K562 (cell line): Measurements from ENCODE around the gene UBE2M. TPM values are rescaled to one million over a fixed set of nuclear protein-coding genes. Genes with fewer than 3 reads are reported as not detected.

Experiments
- ARID2 ChIP-seq: fragments of 450-650 bp; IDR thresholded peaks from 2 replicates; pipeline ENCODE4 v1.6.1; 2017; ENCODE audit warnings: antibody characterized with exemption, mild to moderate bottlenecking
- BHLHE40 ChIP-seq: IDR thresholded peaks from 2 replicates; pipeline ENCODE4 v1.6.1; 2011; ENCODE audit warnings: low read length, improper control_type of control experiment
- CHD4 ChIP-seq: fragments of 200-600 bp; sonication (generic); IDR thresholded peaks from 3 replicates; pipeline ENCODE4 v1.6.1; 2012; ENCODE audit warnings: low read depth, mild to moderate bottlenecking, mixed read lengths, low read length, inconsistent platforms; ENCODE audit not compliant: insufficient read depth, insufficient replicate concordance, poor library complexity, severe bottlenecking
- FOXM1 ChIP-seq, 2 experiments: fragments of 450-650 bp in 1 of 2; sonication (generic) in 1 of 2; formaldehyde crosslinking in 1 of 2; IDR thresholded peaks; 2 replicates each; pipeline versions ENCODE4 v1.6.1 to v1.9.0; 2017 to 2022; ENCODE audit warnings: low read depth in 2 of 2, mild to moderate bottlenecking in 2 of 2, missing genetic modification reagents in 1 of 2, moderate library complexity in 1 of 2
- HLTF ChIP-seq: fragments of 450-650 bp; IDR thresholded peaks from 2 replicates; pipeline ENCODE4 v1.6.1; 2016
- ID3 ChIP-seq, 2 experiments: fragments of 250-450 bp in 1 of 2; fragments of 450-650 bp in 1 of 2; sonication (Bioruptor Pico) in 1 of 2; IDR thresholded peaks; 2 replicates each; pipeline versions ENCODE4 v1.6.1 to v1.8.0; 2016 to 2021; ENCODE audit warnings: mild to moderate bottlenecking in 2 of 2, moderate library complexity in 2 of 2, missing compliant biosample characterization in 1 of 2, missing genetic modification characterization in 1 of 2
- KDM4B ChIP-seq, 2 experiments: fragments of 450-650 bp in 1 of 2; sonication (generic) in 1 of 2; IDR thresholded peaks; 2 replicates each; pipeline ENCODE4 v1.6.1; 2016 to 2017; ENCODE audit warnings: borderline replicate concordance in 2 of 2, antibody characterized with exemption in 1 of 2, low read depth in 1 of 2, mild to moderate bottlenecking in 1 of 2
- LARP7 ChIP-seq: fragments of 450-650 bp; IDR thresholded peaks from 2 replicates; pipeline ENCODE4 v1.6.1; 2016
- NR2C1 ChIP-seq, 2 experiments: fragments of 450-650 bp; IDR thresholded peaks; 2 replicates each; pipeline ENCODE4 v1.6.1; 2017; ENCODE audit warnings: mild to moderate bottlenecking in 2 of 2, antibody characterized with exemption in 1 of 2, inconsistent platforms in 1 of 2, missing compliant biosample characterization in 1 of 2, missing genetic modification characterization in 1 of 2
- NUFIP1 ChIP-seq: fragments of 450-650 bp; IDR thresholded peaks from 2 replicates; pipeline ENCODE4 v1.6.1; 2018; ENCODE audit not compliant: partially characterized antibody
- POLR2AphosphoS5 ChIP-seq: IDR thresholded peaks from 2 replicates; pipeline ENCODE4 v1.6.1; 2011; ENCODE audit warnings: mild to moderate bottlenecking, low read depth, low read length, moderate library complexity; ENCODE audit not compliant: control insufficient read depth, insufficient read depth
- PTBP1 ChIP-seq: fragments of 200-400 bp; formaldehyde crosslinking; IDR thresholded peaks from 2 replicates; pipeline ENCODE4 v1.6.1; 2017; ENCODE audit warnings: low read depth, low read length
- SMAD3 ChIP-seq: fragments of 450-650 bp; formaldehyde crosslinking; conservative IDR thresholded peaks from 2 replicates; pipeline ENCODE4 v1.4.0; 2020; ENCODE audit warnings: mild to moderate bottlenecking
- SRSF1 ChIP-seq: fragments of 200-400 bp; formaldehyde crosslinking; IDR thresholded peaks from 2 replicates; pipeline ENCODE4 v1.6.1; 2017; ENCODE audit warnings: mild to moderate bottlenecking, low read depth, low read length, moderate library complexity
- polyA plus RNA-seq, 8 experiments: library from polyadenylated mRNA; depleted of rRNA in 4 of 8; stranded (reverse) in 5 of 8; unstranded in 3 of 8; fragments of >200 nt; fragmentation: Nextera tagmentation in 2 of 8; fragmentation: Illumina TruSeq in 1 of 8; extraction: Ambion mirVana in 2 of 8; extraction: Trizol in 1 of 8; gene quantifications; 2 replicates each; pipeline versions ENCODE4 v1.2.1 to v1.2.3, GENCODE V29; 2011 to 2014; ENCODE audit warnings: inconsistent platforms in 1 of 8, missing spikeins in 1 of 8
- total RNA-seq, 7 experiments: library from RNA; depleted of rRNA in 6 of 7; stranded (reverse); fragments of >200 nt in 6 of 7; fragmentation: Illumina TruSeq in 2 of 7; extraction: Trizol in 2 of 7; gene quantifications; 2 replicates each; pipeline versions ENCODE4 v1.2.1 to v1.2.3, GENCODE V29; 2011 to 2021; ENCODE audit warnings: low replicate concordance in 1 of 7
- TF ChIP-seq, protein P1 (sequence below): fragments of 450-650 bp; IDR thresholded peaks from 2 replicates; pipeline ENCODE4 v1.6.1; 2016; ENCODE audit warnings: mild to moderate bottlenecking, moderate library complexity

UBE2M gene
- total and polyA plus RNA-seq, 9 of the 15 experiments (the other 6 are each of a cell fraction or from before 2014, with no cell fraction given): 0.92 to 163 (median 85.7) TPM

DNA sequence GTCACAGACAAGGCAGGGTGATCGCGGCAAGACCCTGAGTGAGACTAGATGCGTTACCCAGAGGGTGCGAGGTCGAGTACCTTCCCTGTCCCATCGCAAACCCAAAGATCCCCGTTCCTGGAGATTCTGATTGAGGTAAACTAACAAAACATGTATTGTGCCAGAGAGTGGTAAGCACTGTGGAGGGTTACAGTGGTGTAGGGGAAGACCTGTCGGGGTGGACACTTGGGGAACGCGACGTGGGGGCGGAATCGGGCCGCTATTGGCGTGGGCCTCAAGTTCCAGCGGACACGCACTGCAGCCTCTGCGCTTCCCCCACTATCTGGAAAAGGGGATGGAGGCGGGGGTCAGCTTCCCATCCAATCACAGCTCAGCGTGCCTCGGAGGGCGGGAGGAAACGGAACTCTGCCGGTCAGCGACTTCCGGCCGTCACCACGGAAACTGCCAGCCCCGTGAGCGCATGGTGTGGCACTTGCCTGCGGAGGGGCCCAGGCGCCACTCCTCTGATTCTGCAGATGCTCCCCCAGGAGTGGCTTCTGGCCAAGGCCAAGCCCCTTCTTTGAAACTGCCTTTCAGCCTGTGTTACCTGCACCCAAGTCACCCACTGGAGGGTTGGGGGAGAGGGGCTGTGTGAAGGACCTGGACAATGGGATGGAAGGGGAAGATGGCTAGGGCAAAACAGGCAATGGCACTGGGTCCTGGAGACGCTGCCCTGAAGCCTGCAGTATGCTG lies 1.0 kb upstream of the UBE2M start (continued):
- TF ChIP-seq, protein P1, sequence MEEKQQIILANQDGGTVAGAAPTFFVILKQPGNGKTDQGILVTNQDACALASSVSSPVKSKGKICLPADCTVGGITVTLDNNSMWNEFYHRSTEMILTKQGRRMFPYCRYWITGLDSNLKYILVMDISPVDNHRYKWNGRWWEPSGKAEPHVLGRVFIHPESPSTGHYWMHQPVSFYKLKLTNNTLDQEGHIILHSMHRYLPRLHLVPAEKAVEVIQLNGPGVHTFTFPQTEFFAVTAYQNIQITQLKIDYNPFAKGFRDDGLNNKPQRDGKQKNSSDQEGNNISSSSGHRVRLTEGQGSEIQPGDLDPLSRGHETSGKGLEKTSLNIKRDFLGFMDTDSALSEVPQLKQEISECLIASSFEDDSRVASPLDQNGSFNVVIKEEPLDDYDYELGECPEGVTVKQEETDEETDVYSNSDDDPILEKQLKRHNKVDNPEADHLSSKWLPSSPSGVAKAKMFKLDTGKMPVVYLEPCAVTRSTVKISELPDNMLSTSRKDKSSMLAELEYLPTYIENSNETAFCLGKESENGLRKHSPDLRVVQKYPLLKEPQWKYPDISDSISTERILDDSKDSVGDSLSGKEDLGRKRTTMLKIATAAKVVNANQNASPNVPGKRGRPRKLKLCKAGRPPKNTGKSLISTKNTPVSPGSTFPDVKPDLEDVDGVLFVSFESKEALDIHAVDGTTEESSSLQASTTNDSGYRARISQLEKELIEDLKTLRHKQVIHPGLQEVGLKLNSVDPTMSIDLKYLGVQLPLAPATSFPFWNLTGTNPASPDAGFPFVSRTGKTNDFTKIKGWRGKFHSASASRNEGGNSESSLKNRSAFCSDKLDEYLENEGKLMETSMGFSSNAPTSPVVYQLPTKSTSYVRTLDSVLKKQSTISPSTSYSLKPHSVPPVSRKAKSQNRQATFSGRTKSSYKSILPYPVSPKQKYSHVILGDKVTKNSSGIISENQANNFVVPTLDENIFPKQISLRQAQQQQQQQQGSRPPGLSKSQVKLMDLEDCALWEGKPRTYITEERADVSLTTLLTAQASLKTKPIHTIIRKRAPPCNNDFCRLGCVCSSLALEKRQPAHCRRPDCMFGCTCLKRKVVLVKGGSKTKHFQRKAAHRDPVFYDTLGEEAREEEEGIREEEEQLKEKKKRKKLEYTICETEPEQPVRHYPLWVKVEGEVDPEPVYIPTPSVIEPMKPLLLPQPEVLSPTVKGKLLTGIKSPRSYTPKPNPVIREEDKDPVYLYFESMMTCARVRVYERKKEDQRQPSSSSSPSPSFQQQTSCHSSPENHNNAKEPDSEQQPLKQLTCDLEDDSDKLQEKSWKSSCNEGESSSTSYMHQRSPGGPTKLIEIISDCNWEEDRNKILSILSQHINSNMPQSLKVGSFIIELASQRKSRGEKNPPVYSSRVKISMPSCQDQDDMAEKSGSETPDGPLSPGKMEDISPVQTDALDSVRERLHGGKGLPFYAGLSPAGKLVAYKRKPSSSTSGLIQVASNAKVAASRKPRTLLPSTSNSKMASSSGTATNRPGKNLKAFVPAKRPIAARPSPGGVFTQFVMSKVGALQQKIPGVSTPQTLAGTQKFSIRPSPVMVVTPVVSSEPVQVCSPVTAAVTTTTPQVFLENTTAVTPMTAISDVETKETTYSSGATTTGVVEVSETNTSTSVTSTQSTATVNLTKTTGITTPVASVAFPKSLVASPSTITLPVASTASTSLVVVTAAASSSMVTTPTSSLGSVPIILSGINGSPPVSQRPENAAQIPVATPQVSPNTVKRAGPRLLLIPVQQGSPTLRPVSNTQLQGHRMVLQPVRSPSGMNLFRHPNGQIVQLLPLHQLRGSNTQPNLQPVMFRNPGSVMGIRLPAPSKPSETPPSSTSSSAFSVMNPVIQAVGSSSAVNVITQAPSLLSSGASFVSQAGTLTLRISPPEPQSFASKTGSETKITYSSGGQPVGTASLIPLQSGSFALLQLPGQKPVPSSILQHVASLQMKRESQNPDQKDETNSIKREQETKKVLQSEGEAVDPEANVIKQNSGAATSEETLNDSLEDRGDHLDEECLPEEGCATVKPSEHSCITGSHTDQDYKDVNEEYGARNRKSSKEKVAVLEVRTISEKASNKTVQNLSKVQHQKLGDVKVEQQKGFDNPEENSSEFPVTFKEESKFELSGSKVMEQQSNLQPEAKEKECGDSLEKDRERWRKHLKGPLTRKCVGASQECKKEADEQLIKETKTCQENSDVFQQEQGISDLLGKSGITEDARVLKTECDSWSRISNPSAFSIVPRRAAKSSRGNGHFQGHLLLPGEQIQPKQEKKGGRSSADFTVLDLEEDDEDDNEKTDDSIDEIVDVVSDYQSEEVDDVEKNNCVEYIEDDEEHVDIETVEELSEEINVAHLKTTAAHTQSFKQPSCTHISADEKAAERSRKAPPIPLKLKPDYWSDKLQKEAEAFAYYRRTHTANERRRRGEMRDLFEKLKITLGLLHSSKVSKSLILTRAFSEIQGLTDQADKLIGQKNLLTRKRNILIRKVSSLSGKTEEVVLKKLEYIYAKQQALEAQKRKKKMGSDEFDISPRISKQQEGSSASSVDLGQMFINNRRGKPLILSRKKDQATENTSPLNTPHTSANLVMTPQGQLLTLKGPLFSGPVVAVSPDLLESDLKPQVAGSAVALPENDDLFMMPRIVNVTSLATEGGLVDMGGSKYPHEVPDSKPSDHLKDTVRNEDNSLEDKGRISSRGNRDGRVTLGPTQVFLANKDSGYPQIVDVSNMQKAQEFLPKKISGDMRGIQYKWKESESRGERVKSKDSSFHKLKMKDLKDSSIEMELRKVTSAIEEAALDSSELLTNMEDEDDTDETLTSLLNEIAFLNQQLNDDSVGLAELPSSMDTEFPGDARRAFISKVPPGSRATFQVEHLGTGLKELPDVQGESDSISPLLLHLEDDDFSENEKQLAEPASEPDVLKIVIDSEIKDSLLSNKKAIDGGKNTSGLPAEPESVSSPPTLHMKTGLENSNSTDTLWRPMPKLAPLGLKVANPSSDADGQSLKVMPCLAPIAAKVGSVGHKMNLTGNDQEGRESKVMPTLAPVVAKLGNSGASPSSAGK: peak; percentile 98
- TF ChIP-seq SMAD3 (peak; percentile 66; the same call in 1 of the 2 replicates), ARID2 (no peak), SRSF1 (no peak), ID3 (CRISPR knock-in tag; IDR thresholded peaks at IDR 0.05) (no peak), ID3 (tag; IDR thresholded peaks at IDR 0.05) (peak; percentile 90), PTBP1 (0 out of 2 replicates have a peak, but pooled peaks have one; percentile 40), POLR2AphosphoS5 (peak; percentile 63), CHD4 (no peak), KDM4B (IDR thresholded peaks at IDR 0.05; ENCODE audit: borderline replicate concordance in 2 of 2, low read depth in 1 of 2) (peak in 1 of 2 experiments; percentile 78; a peak in 1 of 4 replicates), FOXM1 (IDR thresholded peaks at IDR 0.05; ENCODE audit: low read depth) (peak; percentile 35; the same call in 1 of the 2 replicates), FOXM1 (CRISPR knock-in tag; IDR thresholded peaks at IDR 0.05; ENCODE audit: low read depth) (no peak; the same call in 1 of the 2 replicates), NUFIP1 (peak; percentile 49), NR2C1 (IDR thresholded peaks at IDR 0.05) (peak; percentile 79), NR2C1 (tag; IDR thresholded peaks at IDR 0.05) (peak; percentile 78), HLTF (0 out of 2 replicates have a peak, but pooled peaks have one; percentile 55), LARP7 (no peak), BHLHE40 (peak; percentile 72)
